HG03108 (cell line): ENCODE results near the gene KRT4.

Experiments
- ATAC-seq: cut with Tn5 transposase; IDR thresholded peaks from one replicate; pipeline ENCODE4 v1.9.1; 2021; ENCODE audit warnings: moderate library complexity; ENCODE audit not compliant: unreplicated experiment

Gene KRT4

DNA sequence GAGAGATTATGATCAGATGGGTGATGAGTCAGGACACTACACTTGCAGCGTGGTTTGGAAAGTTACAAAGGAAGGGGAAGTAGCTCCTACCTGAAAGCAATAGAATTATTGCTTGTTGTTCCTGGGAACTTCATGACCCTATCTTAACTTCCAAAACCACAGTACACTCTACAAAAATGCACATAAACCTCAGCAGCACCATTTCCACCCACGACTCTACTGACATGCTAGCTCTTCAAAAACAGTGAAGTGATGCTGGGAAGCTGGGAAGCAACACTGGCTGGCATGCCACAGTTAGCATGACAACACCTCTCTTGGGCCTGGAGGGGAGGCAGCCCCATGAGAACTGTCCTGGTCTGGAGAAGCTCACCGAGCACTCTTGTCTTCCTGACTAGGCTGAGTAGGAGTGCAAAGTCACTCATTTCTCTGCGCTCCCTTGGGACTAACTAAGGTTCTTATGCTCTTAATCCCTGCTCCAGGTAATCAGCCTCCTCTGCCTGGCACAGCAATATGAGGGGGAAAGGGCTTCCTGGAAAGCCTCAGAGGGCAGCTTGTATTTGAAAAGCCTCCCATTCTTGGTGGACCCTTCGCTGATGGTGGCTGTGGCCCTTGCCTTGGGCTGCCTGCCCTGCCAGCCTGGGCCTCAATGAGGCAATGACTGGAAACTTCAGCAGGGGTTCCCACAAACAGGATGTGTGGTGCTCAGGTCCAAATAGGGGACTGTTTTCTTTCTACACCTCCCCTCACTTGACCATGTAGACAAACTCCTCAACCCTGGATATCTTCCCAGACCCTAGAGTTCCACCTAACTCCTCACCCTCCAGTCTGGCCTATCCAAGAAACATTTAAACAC is 19.2 kb downstream of the KRT4 start:
- ATAC-seq = no peak

DNA sequence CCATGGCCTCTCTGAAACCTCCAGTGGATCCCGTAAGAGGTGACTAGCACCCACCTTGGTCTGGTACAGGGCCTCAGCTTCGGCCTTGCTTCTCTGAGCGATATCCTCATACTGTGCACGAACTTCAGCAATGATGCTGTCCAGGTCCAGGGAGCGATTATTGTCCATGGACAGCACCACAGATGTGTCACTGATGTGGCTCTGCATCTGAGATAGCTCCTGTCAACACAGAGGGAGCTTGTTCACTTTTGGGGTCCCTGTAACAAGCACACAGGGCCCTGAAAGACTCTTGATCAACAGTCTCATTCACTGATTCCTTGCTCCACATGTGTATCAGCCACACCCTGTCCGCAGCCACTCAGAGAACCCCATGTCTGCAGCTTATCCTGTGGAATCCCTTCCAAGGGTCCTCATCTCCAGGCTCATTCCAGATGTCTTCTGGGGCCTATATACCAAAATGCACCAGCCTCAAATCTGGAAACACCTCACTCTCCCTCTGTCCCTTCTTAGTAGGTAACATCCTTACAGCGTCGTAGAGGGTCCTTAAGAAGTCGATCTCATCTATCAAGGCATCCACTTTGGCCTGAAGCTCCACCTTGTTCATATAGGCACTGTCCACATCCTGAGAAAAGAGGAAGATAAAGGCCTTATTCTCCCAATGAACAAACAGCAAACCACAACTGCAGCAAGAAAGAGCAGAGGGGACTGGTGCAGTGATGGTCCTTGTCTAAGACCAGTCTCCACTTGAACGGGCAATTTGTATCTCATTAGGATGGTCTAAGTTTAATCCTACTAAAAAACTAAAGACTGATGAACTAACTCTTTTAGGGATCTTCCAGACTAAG is 21.5 kb downstream of the KRT4 start:
- no peak for ATAC-seq

DNA sequence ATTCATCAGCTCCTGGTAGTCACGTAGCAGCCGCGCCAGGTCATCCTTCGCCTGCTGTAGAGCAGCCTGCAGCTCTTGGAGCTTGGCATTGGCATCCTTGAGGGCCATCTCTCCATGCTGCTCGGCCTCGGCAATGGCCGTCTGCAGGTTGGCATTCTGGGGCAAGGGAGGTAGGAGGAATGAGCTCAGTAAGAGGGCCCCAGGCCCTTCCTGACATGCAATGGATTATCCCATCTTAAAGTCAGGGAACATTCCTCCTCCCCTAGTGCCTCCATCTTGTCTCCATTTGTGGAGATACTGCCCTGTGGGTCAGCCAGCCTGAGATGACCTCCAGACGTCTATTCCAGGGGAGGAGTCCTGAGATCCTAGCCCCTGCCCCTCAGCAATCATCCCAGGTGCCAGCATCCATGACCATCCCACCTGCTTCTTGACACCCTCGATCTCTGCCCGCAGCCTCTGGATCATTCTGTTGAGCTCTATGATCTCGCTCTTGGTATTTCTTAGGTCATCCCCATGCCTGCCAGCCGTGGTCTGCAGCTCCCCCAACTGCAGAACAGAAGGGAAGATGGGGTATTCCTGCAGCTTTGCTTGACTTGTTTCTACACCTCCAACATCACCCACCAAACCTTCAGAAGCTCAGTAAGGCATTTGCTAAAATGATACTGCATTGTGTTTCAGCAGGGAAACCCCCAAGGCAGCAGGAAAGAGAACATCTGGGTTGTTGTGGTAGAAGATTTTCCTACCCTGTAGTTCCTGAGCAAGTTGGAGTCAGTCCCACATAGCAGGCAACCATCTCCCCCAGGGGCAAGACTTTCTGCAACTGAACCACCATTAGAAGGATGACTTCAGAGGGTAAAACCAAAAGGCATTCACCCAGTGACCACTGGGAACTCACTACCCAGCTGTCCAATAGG is 22.4 kb downstream of the KRT4 start:
- no peak for ATAC-seq

DNA sequence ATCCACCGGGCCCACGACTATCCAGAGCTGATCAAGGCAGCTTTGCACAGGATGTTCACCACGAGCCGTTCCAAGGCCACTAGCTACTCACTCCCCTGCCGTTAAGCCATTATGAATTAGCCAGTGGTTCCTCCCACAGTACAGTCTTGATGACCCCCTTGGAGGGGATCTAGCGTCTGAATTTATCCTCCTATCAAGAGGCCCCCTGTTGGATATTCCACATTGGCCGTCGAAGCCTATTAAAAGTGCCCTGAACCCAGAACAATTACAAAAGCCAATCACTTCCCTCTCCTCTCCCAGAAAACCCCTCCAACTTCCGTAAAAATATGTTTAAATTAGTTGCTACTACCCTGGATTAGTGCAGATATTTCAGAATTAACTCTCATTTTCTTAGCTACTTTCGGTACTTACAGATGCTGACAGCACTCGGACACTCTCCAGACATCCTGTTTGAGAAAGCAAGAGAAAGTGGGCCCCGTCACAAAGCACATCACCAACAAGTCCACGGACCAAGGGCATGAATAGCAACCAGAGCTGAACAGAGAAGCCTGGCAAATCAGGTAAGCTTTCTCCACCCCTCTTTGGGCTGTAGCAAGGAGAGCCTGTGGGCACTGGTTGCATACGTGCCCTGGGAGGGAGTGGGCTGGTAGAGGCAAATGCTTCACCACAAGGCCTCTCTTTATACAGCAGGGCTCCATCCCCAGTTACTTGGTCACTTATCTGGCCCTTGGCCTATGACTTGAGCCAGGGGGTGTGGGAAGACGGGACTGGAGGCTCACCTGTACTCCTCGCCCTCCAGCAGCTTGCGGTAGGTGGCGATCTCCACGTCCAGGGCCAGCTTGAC is 23.3 kb downstream of the KRT4 start:
- ATAC-seq = no peak

DNA sequence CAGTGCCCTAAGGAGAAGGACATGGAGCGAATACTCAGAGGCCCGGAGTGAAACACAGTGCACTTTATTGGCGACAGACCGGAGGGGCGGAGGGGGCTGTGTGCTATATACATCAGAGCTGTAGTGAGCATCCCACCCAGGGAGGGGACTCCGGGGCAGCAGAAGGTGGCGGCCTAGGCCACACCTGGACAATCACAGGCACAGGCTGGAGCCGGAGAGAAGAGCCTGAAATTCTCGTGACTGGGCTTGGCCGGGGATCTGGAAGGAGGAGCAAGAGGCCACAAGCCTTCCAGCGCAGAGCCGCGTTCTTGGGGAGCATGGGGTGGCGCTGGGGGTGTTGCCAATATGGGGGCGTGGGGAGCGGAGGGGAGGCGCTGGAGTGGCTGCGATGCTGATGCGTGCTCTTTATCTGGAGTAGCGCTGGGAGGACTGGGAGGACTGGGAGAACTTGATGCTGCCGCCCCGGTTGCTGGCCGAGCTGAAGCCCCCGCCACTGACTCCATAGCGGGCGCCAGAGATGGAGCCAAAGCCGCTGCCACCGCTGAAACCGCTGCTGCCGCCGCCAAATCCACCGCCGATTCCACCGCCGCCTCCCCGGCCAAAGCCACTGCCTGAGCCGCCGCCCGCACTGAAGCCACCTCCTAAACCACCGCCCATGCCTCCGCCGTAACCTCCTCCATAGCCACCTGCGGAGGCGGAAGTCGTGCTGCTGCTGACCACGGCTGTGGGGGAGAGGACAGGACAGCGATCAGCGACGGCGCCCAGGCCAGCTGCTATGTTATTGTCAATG is 24.1 kb downstream of the KRT4 start:
- ATAC-seq = no peak

DNA sequence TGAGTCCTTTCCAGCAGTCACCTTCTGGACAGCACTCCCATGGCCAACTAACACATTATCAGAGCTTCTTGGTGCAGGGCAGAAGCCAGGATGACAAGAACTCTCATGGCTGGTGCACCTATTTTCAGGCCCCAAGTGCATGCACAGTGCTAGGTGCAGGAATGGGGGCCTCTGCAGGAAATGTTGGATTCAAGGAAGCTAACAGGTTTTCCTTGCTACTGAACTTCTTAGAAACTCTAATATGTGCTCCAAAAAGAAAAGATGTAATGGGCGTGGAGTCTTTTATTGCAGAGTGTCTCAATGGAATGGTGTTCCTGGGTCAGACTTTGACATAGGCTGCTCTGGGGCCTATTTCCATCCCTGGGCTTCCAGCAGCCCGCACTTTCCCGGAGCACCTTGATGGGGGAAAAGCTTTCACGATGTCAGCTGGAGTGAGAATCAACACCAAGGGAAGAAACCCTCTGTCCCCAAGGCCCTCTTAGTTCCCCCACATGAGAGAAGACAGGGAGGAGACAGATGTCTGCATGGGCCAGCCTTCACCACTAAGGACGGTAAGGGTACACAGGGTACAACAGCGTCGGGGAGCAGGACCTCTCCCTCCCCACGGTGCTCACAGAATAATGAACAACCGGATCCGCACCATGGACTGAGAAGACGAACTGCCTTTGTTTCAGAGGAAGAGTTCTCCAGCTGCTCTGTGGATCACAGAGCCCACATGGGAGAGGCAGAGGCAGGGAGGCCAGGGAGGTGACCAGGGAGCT is 24.9 kb downstream of the KRT4 start:
- ATAC-seq = no peak

DNA sequence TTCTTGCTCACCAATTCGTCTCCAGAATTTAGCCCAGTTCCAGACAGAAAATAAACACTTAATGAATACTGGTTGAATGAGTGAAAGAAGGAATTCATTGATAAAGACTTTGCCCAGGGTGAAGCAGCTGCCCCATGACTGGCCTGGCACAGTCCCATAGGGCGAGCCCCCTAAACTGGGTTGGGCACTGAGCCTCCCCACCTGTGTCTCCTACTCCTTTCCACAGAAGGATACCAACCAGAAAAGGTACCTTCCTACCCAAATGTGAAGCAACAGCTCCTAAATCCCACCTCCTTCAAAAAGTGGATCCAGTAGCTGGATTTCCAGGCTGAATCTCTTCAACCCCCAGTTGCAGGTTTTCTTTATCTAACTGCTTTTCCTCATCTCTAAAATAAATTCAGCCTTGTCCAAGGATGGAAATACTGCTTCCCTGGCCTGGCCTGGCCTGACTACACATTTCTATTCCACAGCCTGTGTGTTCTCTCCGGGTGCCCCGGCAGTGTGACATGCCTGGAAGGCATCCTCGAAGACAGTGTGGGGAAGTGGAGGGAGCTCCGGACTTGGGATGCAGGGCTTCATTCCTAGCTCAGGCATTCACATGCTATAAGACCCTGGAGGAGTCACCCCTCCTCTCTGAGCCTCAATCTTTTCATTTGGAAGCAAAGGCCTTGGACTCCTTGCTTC is 25.6 kb downstream of the KRT4 start:
- ATAC-seq = no peak

DNA sequence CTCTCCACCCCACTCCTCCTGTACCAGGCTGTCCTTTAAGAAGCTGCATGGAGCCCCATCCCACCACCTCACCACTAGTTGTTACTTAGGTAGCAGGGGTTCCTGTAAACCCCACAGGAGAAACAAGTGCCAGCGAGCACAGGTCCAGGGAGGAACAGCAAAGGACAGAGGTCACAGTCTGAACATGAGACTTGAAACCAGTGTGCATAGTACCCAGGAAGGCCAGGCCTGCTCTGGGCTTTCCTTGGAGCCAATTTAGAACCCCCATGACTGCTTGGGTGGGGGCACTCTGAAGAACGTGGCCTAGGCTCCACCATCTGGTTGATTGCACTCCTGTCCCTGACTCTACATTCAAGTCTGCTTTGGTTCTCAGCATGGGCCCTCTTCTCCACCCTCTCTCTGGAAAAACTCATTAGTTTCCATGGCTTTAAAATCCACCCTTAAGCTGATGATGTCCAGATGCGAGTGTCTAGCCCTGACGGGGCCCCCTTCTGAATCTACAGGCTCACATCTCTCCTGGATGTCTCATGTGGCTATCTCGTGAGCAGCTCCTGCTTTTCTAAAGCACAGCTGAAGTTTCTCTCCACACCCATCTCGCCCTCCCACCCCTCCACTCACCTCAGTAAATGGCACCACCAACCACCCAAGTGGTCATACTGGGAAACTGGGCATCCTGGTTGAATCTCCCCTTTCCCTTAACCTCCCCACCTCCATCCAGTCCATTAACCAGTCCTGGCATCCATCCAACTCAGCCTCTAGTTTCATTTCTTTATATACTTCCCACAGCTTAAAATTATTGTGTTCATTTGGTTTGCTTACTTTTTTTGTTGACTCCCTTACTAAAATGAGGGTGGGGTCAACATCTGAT is 26.4 kb downstream of the KRT4 start:
- ATAC-seq = no peak

DNA sequence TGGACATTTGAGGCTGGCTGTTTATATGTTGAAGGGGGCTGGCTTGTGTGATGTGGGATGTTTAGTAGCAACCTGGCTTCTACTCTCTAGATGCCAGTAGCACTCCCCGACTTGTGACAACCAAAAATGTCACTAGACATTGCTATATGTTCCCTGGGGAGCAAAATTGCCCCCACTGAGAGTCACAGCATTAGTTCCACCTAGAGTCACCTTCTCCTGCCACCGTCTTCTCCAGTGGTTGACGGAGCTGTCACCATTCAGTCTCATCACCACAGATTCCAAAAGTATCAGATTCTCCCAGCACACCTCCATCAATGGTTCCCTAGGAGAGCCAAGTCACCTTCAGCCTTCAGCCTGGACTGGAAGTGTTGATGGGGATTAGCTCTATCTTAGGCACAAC is 29.0 kb downstream of the KRT4 start:
- ATAC-seq = no peak

DNA sequence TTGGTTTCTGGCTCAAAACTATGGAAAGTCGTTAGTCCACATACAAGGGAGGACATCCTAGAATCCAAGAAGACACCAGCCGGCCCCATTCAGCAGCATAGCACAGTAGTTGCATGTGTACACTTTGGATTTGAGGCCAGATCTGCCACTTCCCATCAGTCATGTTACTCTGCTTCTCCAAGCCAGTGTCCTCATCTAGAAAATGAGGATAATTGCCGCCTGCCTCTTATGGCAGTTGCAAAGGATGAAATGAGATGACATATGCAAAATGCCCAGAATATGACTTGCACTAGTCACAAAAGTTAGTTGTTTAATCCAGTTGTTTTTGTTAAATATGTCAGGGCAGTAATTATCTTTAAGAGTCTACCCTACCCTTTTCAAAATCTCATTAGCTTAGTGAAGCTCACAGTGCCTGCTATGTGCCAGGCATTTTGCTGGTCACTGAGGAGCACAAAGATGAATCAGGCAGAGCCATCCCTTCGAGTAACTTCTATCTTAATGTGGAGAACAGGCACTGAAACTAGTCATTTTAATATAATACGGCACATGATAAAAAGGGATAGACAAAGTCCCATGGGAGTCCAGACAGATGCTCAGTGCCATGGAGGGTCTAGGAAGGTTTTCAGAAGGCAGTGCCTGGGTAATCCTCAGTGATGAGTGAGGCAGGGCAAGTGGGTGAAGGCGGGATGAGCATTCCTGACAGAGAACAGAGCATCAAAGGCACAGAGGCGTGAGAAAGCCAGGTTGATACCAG is 30.2 kb downstream of the KRT4 start:
- ATAC-seq = no peak

DNA sequence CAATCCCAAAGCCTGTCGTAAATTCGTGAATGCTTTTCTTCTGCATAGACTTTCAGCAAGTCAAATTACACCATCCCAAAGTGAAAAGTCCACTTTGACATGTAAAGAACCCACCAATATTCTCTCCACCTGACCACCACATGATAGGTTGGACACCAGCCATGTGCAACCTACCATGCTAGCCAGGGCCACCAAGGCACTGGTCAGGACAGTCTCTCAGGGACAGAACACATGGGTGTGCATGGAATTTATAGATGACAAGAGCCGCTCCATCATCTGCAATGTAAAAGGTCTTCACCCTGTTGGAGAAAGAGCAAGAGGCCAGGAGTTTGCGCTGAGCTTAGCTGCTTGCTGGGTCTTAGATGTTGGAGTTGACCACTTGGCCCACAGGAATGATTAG is 31.4 kb downstream of the KRT4 start:
- no peak for ATAC-seq

DNA sequence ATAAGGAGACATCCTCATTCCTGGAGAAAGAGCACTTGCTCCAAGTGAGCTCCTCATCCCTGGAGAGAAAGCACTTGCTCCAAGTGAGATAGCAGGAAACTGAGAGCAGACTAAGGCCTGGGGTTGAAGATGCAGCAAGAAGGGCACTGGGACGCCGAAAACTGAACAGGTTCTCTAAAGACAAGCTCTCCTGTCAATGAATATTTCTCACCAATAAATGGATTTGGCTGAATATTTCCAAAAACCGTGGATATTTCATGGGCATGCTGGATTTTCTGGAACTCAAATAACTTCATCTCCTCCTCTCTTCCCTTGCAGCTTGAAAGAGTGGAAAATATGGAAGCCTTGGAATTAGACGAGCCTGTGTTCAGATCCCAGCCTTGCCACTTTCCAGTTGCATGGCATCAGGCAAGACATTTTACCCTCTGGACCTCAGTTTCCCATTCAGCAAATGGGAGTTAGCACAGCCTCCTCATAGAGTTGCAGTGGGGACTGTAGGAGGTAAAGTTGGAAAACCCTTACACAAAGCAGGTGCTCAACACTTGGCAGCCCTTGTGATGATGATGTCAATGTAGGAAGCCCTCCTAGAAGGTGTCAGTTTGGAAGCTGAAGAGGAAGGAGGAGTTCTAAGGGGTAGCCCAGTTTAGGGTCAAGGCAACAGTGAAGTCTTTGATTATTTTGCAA is 32.4 kb downstream of the KRT4 start:
- no peak for ATAC-seq

DNA sequence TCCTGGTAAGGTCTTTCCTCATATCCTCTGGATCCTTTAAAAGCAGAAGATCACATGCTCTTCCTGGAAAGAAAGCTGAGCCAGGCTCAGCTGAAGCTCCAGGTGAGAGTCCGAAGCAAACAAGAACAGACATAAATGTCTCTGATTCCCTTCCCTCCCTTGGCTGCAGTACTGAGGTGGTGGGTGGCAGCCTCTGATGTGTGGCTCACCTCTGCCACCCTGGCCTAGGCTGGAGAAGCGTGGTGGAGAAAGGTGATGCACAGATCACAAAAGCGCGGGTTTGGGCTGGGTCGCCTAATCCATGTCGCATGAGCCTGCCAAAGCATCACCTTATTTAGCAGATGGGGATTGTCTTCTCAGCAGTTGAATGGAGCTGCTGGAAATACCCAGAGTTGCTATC is 34.0 kb downstream of the KRT4 start:
- no peak for ATAC-seq

DNA sequence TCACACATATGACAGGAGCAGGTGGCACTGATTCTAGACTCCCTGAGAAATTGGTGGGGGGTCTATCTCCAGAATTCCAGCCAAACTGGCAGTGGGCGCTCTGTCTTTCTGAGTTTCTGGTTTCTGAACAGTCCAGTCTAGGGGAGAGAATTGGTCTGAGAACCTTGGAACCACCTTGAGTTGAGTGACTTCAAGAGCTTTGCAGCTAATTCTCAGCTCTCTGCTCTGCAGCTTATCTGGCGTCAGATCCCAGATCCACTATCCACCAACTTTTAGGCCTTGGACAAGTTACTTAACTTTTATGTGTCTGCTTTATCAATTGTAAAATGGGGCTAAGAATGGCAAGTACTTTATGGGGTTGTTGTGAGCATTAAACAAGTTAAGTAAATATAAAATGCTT is 35.1 kb downstream of the KRT4 start:
- no peak for ATAC-seq

DNA sequence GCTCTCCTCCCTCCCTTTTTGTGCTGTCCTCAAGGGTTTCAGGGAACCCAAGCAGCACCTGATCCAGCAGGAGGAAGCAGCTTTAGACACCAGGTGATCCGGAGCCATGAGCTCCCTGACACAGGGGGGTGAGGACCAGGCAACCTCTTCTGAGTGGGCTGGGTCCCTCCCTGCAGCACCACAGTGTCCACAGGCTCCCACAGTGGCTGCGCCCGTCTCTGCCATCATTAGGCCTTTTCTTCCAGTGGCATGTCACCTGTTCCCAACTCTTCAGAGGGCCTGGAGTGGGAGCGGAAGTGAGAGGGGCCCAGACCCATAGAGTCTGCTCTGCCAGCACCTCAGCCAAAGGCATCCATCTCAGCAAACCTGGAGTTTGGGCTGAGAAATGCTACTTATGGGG is 36.4 kb downstream of the KRT4 start:
- ATAC-seq = no peak

DNA sequence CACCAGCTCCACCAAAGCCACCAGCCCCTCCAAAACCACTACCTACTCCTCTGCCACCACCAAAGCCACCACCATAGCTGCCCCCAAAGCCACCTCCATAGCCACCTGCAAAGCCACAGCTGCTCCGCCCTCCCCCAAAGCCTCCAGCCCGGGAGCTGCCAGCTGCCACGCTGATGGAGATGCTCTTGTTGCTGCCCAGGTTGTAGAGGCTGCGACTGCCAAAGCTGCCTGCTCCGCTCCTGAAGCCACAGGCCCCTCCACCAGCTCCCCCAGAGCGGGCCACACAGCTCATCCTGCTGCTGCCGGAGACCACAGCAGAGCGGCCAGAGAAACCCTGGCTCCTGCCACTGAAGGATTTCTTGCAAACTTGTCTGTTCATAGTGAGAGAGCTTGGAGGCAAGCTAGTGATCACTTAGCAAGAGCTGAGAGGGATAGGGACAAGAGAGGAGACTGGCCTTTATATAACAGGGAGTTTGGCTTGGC is 37.0 kb downstream of the KRT4 start, which contains the start of gene KRT76:
Gene KRT76 (minus strand): TSS at position 433 of the 483 bp plus-strand sequence. CDS start 54 bp downstream, at position 379.
- no peak for ATAC-seq
